Kidney epithelial cell (primary cell): ENCODE measurements around the gene FAM107B. TPM values are rescaled to one million over a fixed set of nuclear protein-coding genes. Genes with fewer than 3 reads are reported as not detected.

Experiments used
- DNase-seq: peaks from one replicate; pipeline ENCODE4 v3.0.0-alpha.2; 2010; ENCODE audit warnings: low read depth
- H3K27me3 ChIP-seq: 2 replicates; pipeline ENCODE4 v1.6.0; 2011; ENCODE audit warnings: low read length; ENCODE audit not compliant: control insufficient read depth, insufficient read depth
- H3K36me3 ChIP-seq: 2 replicates; pipeline ENCODE4 v1.5.1; 2011; ENCODE audit warnings: low read length; ENCODE audit not compliant: control insufficient read depth, insufficient read depth
- H3K4me3 ChIP-seq: 2 replicates; pipeline ENCODE4 v1.5.1; 2011; ENCODE audit warnings: low read depth, mild to moderate bottlenecking, control low read depth, low read length
- total RNA-seq: library from RNA; depleted of rRNA; stranded (reverse); fragments of >200 nt; gene quantifications from 2 replicates; pipeline ENCODE4 v1.2.3, GENCODE V29; 2015
- TF ChIP-seq, protein P1 (sequence below): IDR thresholded peaks from 2 replicates; pipeline ENCODE4 v1.5.1; 2011; ENCODE audit warnings: mild to moderate bottlenecking, moderate library complexity, low read length, control low read depth, inconsistent platforms; ENCODE audit not compliant: insufficient read depth, poor library complexity, severe bottlenecking

Gene FAM107B
- total RNA-seq, 1 donor from 2014 or later = 33.5 TPM

DNA sequence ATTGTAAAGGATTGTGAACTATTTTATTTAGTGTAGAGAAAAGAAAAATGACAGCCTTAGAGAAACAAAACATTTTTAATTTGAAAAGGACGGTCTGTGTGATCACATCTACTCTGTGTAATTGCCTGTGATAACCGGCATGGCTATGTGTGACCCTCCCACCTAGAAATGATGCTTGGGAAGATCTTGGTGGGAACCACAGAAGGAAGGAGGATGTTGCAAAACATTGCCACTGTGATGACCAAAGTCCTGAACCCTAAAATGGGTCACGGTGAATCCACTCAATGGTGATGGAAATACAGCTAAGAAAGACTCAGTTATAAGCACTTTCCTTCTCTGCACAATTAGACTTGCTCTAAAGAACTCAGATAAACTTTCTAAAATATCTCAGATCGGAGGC is 222.7 kb downstream of the FAM107B start:
- no peak for DNase-seq
- Histone ChIP-seq H3K36me3 (no peaks in the 10 kb centered on the region), H3K27me3 (no peaks in the 10 kb centered on the region), H3K4me3 (no peak overlapping the region)
- TF ChIP-seq, protein P1, sequence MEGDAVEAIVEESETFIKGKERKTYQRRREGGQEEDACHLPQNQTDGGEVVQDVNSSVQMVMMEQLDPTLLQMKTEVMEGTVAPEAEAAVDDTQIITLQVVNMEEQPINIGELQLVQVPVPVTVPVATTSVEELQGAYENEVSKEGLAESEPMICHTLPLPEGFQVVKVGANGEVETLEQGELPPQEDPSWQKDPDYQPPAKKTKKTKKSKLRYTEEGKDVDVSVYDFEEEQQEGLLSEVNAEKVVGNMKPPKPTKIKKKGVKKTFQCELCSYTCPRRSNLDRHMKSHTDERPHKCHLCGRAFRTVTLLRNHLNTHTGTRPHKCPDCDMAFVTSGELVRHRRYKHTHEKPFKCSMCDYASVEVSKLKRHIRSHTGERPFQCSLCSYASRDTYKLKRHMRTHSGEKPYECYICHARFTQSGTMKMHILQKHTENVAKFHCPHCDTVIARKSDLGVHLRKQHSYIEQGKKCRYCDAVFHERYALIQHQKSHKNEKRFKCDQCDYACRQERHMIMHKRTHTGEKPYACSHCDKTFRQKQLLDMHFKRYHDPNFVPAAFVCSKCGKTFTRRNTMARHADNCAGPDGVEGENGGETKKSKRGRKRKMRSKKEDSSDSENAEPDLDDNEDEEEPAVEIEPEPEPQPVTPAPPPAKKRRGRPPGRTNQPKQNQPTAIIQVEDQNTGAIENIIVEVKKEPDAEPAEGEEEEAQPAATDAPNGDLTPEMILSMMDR = no peak

- TF ChIP-seq, protein P1 = no peak
- DNase-seq = no peak
These were observed 224.2 kb downstream of the FAM107B start for GRCh38 chr10:14550471-14550981.

DNA sequence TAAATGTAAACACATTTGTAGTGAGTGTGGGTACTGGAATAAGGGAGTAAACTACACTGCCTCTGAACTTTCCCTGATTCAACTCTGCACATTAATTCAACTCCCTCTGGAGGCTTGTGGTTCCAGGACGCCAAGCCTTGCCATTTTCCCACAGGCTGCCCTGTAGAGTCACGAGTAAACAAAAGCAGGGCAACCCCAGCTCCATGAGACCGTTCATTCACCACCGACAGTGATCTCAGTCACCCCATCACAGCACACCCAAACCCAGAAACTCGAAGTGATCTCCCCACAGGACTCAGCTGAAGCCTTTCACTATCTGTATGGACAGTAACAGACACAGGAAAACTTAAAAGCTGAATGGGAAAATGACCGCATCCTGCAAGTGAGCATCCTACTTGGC is 225.2 kb downstream of the FAM107B start:
- H3K4me3 ChIP-seq = no peak overlapping the region
- no peak for DNase-seq
- H3K27me3 ChIP-seq = no peaks in the 10 kb centered on the region
- H3K36me3 ChIP-seq = no peaks in the 10 kb centered on the region
- TF ChIP-seq, protein P1 = no peak

More at GRCh38 chr10:14550471-14550981, 224.2 kb downstream of the FAM107B start:
- Histone ChIP-seq H3K4me3 (no peak overlapping the region), H3K36me3 (no peaks in the 10 kb centered on the region), H3K27me3 (no peaks in the 10 kb centered on the region)

- Histone ChIP-seq H3K27me3 (no peaks in the 10 kb centered on the region), H3K4me3 (no peak overlapping the region), H3K36me3 (no peaks in the 10 kb centered on the region)
- TF ChIP-seq, protein P1 = no peak
- no peak for DNase-seq
These were observed 225.7 kb downstream of the FAM107B start for GRCh38 chr10:14548970-14549369.

- Histone ChIP-seq H3K4me3 (no peak overlapping the region), H3K27me3 (no peaks in the 10 kb centered on the region), H3K36me3 (no peaks in the 10 kb centered on the region)
- TF ChIP-seq, protein P1 = no peak
- no peak for DNase-seq
These were observed 226.2 kb downstream of the FAM107B start for GRCh38 chr10:14548474-14548873.

- no peak overlapping the region for H3K4me3 ChIP-seq
- no peaks in the 10 kb centered on the region for H3K27me3 ChIP-seq
- DNase-seq = no peak
- H3K36me3 ChIP-seq = no peaks in the 10 kb centered on the region
- TF ChIP-seq, protein P1 = no peak
These were observed 226.9 kb downstream of the FAM107B start for GRCh38 chr10:14547816-14548215.
